C4-2B (cell line): ENCODE data around the gene DET1.
"Not testable (repeated sequence)": the region's sequence is repeated elsewhere in the genome, so short reads cannot be mapped to it uniquely, and the experiment has no call there.

Source experiments
- ZFX ChIP-seq: fragments of 450-650 bp; IDR thresholded peaks from 2 replicates; pipeline ENCODE4 v1.6.1; 2017
- TF ChIP-seq, protein P1 (sequence below): fragments of 450-650 bp; conservative IDR thresholded peaks from 2 replicates; pipeline ENCODE4 v1.5.1; 2017; ENCODE audit warnings: mild to moderate bottlenecking

GRCh38 chr15:88558026-88558425, 11.5 kb upstream of the DET1 start:
- TF ChIP-seq, protein P1, sequence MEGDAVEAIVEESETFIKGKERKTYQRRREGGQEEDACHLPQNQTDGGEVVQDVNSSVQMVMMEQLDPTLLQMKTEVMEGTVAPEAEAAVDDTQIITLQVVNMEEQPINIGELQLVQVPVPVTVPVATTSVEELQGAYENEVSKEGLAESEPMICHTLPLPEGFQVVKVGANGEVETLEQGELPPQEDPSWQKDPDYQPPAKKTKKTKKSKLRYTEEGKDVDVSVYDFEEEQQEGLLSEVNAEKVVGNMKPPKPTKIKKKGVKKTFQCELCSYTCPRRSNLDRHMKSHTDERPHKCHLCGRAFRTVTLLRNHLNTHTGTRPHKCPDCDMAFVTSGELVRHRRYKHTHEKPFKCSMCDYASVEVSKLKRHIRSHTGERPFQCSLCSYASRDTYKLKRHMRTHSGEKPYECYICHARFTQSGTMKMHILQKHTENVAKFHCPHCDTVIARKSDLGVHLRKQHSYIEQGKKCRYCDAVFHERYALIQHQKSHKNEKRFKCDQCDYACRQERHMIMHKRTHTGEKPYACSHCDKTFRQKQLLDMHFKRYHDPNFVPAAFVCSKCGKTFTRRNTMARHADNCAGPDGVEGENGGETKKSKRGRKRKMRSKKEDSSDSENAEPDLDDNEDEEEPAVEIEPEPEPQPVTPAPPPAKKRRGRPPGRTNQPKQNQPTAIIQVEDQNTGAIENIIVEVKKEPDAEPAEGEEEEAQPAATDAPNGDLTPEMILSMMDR: not testable (repeated sequence)
- TF ChIP-seq ZFX: not testable (repeated sequence)
